A673 (cell line): ENCODE measurements around the gene SLC18A2. TPM values are rescaled to one million over a fixed set of nuclear protein-coding genes. Genes with fewer than 3 reads are reported as not detected.

Experiments used
- BruUV-seq: library from RNA; stranded (reverse); fragments of 400-500 nt; replicated peaks from 2 replicates; lab custom pipeline; 2021; lab: Mats Ljungman, UMichigan
- CTCF ChIA-PET: fragments of 300-600 bp; sonication (Branson Sonifier 250); formaldehyde crosslinking; loops from one replicate; lab custom pipeline; 2022; ENCODE audit warnings: antibody characterized with exemption; lab: Charles Lee
- POLR2A ChIA-PET: fragments of 300-600 bp; sonication (Branson Sonifier 250); formaldehyde crosslinking; loops from one replicate; lab custom pipeline; 2022; ENCODE audit warnings: antibody characterized with exemption; ENCODE audit not compliant: low non-redundant PET; lab: Charles Lee
- DNase-seq: peaks from one replicate; pipeline ENCODE4 v3.0.0-alpha.2; 2015; ENCODE audit warnings: low spot score
- H3K27ac ChIP-seq: fragments of 200-600 bp; sonication (generic); 2 replicates; pipeline ENCODE4 v1.5.1; 2016; ENCODE audit warnings: mixed run types, low read depth, mild to moderate bottlenecking, mixed read lengths, antibody characterized with exemption, low read length; ENCODE audit not compliant: poor library complexity, severe bottlenecking
- H3K27me3 ChIP-seq: fragments of 200-600 bp; sonication (generic); replicated peaks from 2 replicates; pipeline ENCODE4 v1.6.1; 2017; ENCODE audit warnings: mixed run types, low read depth, mild to moderate bottlenecking, mixed read lengths, antibody characterized with exemption, low read length; ENCODE audit not compliant: insufficient read depth, poor library complexity
- H3K36me3 ChIP-seq: fragments of 200-600 bp; sonication (generic); 2 replicates; pipeline ENCODE4 v1.6.1; 2016; ENCODE audit warnings: mixed run types, mild to moderate bottlenecking, mixed read lengths, antibody characterized with exemption, low read length; ENCODE audit not compliant: insufficient read depth, poor library complexity, severe bottlenecking
- H3K4me1 ChIP-seq: fragments of 200-600 bp; sonication (generic); 2 replicates; pipeline ENCODE4 v1.6.1; 2017; ENCODE audit warnings: mixed run types, mild to moderate bottlenecking, mixed read lengths, antibody characterized with exemption, low read length; ENCODE audit not compliant: insufficient read depth, poor library complexity, severe bottlenecking
- H3K4me3 ChIP-seq: fragments of 200-600 bp; sonication (generic); 2 replicates; pipeline ENCODE4 v1.5.1; 2016; ENCODE audit warnings: low read depth, mixed run types, mild to moderate bottlenecking, mixed read lengths, low read length; ENCODE audit not compliant: poor library complexity, severe bottlenecking
- H3K9me3 ChIP-seq: fragments of 200-600 bp; sonication (generic); 2 replicates; pipeline ENCODE4 v1.6.1; 2016; ENCODE audit warnings: mixed run types, low read depth, mild to moderate bottlenecking, mixed read lengths, antibody characterized with exemption, low read length; ENCODE audit not compliant: poor library complexity, severe bottlenecking
- EZH2 ChIP-seq: fragments of 200-600 bp; sonication (generic); IDR thresholded peaks from 2 replicates; pipeline ENCODE4 v1.6.1; 2017; ENCODE audit warnings: borderline replicate concordance, low read depth, mild to moderate bottlenecking, mixed read lengths, antibody characterized with exemption, low read length; ENCODE audit not compliant: poor library complexity, severe bottlenecking
- intact Hi-C: fragments of 100-400 bp; cut with micrococcal nuclease; formaldehyde crosslinking; loops from one replicate; pipeline ENCODE4 v1.10.0; 2022; ENCODE audit not compliant: unreplicated experiment
- total RNA-seq: library from RNA; stranded (reverse); gene quantifications from 2 replicates; pipeline ENCODE4 v1.2.3, GENCODE V29; 2021
- TF ChIP-seq, protein P1 (sequence below): fragments of 300-800, 200-600 bp; sonication (generic); conservative IDR thresholded peaks from 2 replicates; pipeline ENCODE4 v1.5.1; 2017; ENCODE audit warnings: low read depth, mild to moderate bottlenecking, antibody characterized with exemption, low read length, moderate library complexity, mixed read lengths

Gene SLC18A2
- total RNA-seq, 1 experiment from 2014 or later, result 0.06 TPM

DNA sequence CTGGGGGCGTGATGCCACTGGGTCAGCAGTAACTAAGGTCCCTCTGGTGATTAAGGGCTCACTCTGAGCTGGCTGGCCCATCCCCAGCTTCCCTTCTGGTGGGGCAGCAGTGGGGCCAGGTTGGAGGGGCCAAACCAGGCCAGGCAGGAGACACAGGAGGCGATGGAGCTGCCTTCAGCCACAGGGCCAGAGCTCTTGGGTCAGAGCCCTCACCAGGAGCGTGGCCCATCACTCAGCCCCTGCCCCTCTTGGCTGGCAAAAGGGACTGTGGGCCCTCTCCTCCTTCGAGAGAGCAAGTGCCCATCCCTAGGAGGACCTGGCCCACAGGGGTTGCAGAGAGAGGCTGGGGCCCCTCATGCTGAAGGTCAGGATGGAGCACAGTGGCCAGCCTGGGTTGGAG lies 39.1 kb upstream of the SLC18A2 start:
- intact Hi-C loops, result no loop called here
- H3K9me3 ChIP-seq, result no peaks in the 10 kb centered on the region
- no peak for TF ChIP-seq EZH2
- TF ChIP-seq, protein P1, sequence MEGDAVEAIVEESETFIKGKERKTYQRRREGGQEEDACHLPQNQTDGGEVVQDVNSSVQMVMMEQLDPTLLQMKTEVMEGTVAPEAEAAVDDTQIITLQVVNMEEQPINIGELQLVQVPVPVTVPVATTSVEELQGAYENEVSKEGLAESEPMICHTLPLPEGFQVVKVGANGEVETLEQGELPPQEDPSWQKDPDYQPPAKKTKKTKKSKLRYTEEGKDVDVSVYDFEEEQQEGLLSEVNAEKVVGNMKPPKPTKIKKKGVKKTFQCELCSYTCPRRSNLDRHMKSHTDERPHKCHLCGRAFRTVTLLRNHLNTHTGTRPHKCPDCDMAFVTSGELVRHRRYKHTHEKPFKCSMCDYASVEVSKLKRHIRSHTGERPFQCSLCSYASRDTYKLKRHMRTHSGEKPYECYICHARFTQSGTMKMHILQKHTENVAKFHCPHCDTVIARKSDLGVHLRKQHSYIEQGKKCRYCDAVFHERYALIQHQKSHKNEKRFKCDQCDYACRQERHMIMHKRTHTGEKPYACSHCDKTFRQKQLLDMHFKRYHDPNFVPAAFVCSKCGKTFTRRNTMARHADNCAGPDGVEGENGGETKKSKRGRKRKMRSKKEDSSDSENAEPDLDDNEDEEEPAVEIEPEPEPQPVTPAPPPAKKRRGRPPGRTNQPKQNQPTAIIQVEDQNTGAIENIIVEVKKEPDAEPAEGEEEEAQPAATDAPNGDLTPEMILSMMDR, result no peak
- ChIA-PET CTCF (no interaction called here), POLR2A (no interaction called here)
- H3K4me1 ChIP-seq, result peaks cover 9% of the 10 kb centered on the region
- no peak for DNase-seq
- H3K27ac ChIP-seq, result no peak overlapping the region
- no peak overlapping the region for H3K4me3 ChIP-seq
- no peaks in the 10 kb centered on the region for H3K27me3 ChIP-seq
- H3K36me3 ChIP-seq, result no peaks in the 10 kb centered on the region
- BruUV-seq, result no TSS peak

DNA sequence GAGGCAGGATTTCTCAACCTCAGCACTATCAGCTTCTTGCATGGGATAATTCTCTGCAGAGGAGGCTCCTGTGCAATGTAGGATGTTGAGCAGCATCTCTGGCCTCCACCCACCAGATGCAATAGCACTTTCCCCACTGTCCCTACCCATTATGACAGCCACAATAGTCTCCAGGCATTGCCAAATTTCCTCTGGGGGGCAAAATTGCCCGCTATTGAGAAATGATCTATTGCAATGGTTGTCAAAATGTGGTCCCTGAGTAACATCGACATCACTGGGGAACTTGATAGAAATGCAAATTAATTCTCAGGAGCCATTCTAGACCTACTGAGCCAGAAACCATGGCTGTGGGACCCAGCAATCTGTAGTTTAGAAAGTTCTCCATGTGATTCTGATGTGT lies 36.6 kb upstream of the SLC18A2 start:
- Histone ChIP-seq H3K4me3 (no peak overlapping the region), H3K36me3 (no peaks in the 10 kb centered on the region), H3K27me3 (no peaks in the 10 kb centered on the region), H3K4me1 (no peaks in the 10 kb centered on the region), H3K9me3 (no peaks in the 10 kb centered on the region), H3K27ac (no peak overlapping the region)
- BruUV-seq, result no TSS peak
- intact Hi-C loops, result no loop called here
- DNase-seq, result no peak
- TF ChIP-seq, protein P1, result no peak
- TF ChIP-seq EZH2, result no peak
- ChIA-PET CTCF (no interaction called here), POLR2A (no interaction called here)

DNA sequence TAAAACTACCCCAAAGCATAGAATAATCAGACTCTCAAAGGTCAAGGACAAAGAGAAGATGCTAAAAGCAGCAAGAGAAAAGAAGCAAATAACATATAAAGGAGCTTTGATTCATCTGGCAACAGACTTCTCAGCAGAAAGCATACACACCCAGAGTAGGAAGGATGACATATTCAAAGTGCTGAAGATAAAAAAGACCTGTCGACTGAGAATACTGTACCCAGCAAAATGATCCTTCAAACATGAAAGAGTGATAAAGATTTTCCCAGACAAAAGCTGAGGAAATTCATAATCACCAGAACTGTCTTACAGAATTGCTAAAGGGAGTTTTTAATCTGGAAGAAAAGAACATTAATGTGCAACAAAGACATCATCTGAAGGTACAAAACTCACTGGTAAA lies 28.7 kb upstream of the SLC18A2 start:
- peaks cover 5% of the 10 kb centered on the region for H3K4me1 ChIP-seq
- H3K4me3 ChIP-seq, result no peak overlapping the region
- H3K27me3 ChIP-seq, result peaks cover 18% of the 10 kb centered on the region
- ChIA-PET POLR2A (no interaction called here), CTCF (no interaction called here)
- no peak overlapping the region for H3K27ac ChIP-seq
- H3K36me3 ChIP-seq, result no peaks in the 10 kb centered on the region
- DNase-seq, result no peak
- H3K9me3 ChIP-seq, result peaks cover 7% of the 10 kb centered on the region
- TF ChIP-seq, protein P1, result no peak
- TF ChIP-seq EZH2, result no peak
- intact Hi-C loops, result no loop called here
- no TSS peak for BruUV-seq
